GM18505 (cell line): ENCODE results near the gene SPATA3.

ENCODE experiments used
- ATAC-seq: cut with Tn5 transposase; IDR thresholded peaks from one replicate; pipeline ENCODE4 v1.9.1; 2021; ENCODE audit not compliant: unreplicated experiment
- POLR2A ChIP-seq: IDR thresholded peaks from 4 replicates; pipeline ENCODE4 v1.6.1; 2011; ENCODE audit warnings: borderline replicate concordance; ENCODE audit not compliant: insufficient read depth, insufficient read length; ENCODE audit errors: extremely low read depth

Gene SPATA3

DNA sequence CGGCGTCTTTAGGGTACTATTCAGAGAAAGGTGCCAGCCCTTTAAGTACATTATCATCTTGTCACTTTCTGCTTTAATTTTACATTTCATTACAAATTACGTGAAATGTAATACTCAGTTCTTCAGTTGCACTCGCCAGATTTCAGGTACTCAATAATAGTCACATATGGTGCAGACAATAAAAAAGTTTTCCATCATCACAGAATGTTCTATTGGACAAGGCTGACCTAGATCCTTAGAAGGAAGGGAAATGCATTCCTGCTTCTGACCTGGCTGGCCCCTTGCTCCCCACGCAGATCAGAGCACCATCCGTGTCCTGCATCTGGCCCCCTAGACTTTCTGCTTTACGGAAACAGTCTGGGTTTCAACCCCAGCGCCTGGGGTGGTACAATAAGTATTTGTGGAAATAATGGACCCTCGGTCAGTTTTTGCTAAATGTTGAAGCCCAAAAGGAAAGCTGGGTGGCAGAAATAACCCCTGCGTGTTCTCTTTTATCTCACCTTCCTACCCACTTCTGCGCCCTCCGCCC lies 40.7 kb downstream of the SPATA3 start:
- no peak for TF ChIP-seq POLR2A

DNA sequence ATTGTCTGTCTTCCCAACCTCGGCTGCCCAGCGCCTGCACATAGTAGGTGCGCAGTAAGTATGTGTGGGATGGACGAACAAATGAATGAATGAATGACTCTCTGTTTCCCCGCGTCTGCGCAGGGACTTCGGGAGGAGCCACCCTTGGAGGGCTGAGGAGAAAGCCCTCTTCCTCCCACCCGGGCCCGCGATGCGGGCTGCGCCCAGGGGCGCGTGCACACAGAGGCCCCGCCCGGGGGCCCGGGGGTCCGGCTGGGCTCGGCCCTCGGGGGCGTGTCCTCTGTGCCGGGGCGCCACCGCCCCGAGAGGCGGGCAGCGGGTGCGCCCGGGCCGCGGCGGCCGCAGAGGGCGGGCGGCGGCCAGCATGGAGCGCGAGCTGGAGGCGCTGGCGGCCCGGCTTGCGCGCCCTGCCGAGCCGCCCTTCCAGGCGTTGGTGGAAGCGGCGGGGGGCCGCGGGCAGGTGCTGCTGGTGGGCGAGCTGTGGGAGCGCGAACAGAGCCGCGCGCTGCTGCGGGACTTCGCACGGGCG lies 41.3 kb downstream of the SPATA3 start, which contains the start of gene C2orf72:
Gene C2orf72 (plus strand): TSS at position 322 of the 529 bp plus-strand sequence. CDS start 43 bp downstream, at position 365.
- ATAC-seq: no peak
- TF ChIP-seq POLR2A: no peak

More for the DNA sequence above, 40.7 kb downstream of the SPATA3 start:
- ATAC-seq: no peak

DNA sequence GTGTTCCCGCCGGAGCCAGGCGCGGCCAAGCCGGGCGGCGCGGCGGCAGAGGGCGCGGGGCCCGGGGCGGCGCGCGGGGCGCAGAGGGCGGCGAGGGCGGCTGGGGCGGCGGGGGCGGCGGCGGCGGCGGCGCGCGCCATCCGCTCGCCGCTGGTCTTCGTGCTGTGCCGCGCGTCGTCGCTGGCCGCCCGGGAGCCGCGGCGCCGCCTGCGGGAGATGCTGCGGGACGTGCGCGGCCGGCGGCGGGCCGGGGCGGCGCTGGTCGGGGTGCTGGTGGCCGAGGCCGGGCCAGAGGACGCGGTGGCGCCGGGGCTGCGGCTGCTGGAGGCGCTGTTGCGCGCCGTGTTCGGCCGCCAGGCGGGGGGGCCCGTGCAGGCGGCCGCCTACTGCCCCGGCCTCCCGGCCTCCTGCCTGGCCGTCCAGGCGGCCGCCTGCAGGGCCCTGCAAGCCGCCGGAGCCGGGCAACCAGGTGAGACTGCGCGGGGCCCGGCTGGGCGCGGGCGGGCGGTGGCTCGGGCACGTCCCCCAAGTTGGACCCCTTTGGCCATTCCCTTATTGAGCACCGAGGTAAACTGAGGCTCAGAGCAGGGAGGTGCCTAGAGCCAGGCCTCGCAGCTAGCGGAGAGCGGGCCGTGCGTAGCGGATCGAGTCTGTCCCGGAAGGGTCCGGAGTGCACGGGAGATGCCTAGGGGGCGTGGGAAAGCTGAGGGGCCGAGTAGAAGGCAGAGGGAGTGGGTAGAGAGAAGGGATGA lies 42.0 kb downstream of the SPATA3 start:
- no peak for ATAC-seq
- TF ChIP-seq POLR2A: no peak

DNA sequence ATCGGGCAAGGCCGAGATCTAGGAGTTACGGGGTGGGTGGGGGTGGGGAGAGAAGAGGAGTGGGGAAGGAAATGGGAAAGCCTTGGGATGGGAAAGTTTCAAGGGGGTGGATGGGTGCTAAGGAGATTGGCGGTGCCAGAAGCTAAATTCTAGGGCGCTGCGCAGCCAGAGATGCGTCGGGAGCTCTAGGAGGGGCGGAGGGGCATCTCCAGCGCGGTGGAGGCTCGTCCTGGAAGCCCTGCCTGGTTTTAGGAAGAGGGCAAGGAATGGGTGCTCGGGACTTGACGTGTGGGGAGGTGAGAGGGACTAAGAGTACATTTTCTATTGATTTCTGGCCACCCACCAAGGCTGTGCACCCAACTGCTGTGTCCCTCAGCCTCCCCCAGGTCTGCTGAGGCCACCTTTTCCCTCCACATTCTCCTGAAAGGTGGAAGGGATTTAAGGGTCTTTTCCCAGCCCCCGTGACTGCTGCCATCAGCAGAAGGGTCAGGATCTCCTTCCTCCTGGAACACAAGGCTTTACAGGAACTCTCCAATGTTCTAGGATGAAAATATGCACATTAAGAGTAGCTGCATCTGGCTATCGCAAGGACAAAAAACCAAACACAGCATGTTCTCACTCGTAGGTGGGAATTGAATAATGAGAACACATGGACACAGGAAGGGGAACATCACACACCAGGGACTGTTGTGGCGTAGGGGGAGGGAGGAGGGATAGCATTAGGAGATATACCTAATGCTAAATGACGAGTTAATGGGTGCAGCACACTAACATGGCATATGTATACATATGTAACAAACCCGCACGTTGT lies 42.8 kb downstream of the SPATA3 start:
- no peak for TF ChIP-seq POLR2A
- ATAC-seq: no peak

DNA sequence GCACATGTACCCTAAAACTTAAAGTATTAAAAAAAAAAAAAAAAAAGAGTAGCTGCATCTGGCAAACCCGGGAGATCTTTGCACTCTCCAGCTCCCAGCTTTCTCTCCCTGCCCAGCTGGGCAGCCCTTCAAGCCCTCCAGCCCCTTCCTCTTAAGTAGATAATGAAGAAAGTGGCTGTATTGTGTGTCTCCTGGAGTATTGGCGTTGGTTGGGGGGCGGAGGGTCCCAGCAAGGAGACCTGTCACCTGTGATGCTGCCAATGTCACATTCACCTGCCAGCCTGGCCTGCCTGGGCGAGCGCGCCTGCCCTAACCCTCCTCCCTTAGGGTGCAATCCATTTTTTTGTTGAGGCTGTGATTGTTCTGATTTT lies 43.4 kb downstream of the SPATA3 start:
- no peak for ATAC-seq
- no peak for TF ChIP-seq POLR2A

DNA sequence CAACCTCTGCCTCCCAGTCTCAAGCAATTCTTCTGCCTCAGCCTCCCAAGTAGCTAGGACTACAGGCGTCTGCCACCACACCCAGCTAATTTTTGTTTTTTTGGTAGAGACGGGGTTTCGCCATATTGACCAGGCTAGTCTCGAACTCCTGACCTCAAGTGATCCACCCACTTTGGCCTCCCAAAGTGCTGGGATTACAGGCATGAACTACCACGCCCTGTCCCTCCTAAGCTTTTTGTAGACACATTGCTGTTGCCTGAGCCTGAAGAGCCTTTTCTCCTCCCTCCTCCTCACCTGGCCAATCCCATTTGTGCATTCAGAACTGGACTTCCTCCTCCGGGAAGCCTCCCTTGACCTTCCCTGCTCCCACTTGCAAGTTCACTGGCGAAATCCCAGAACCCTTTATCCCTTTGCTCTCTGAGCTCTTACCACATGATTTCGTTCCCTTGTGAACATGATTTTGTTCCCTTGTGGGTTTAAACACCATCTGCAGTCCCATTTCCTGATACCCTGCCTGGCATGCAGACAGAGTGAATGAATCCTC lies 44.0 kb downstream of the SPATA3 start:
- ATAC-seq: no peak
- TF ChIP-seq POLR2A: no peak

DNA sequence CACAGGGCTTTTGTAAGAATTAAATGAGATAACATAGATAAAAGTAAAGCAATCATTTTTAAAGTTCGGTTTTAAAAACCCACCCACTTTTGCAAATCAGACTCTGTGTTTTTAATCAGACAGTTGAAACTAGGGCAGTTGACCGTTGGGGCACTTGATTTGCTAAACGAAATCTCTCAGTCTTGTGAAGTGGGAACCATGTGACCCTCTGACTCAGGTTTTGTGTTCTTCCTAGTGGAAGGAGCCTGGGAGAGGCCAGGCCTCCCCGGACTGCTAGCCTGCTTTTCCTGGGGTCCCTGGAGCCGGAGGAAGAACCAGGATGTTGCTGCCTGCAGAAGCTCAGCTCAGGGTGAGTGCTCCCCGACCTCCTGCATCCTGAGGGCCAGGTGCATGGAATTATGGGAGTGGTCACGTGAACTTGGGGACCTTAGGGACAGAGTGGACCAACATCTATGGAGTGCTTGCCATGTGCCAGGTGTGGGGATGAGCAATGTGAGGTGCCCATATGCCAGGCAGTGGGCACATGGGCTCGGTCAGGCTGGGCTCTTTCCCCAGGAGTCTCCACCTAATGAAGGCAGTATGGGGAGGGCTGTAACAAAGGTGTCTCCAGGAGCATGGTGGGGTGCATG lies 45.3 kb downstream of the SPATA3 start:
- no peak for ATAC-seq
- no peak for TF ChIP-seq POLR2A

DNA sequence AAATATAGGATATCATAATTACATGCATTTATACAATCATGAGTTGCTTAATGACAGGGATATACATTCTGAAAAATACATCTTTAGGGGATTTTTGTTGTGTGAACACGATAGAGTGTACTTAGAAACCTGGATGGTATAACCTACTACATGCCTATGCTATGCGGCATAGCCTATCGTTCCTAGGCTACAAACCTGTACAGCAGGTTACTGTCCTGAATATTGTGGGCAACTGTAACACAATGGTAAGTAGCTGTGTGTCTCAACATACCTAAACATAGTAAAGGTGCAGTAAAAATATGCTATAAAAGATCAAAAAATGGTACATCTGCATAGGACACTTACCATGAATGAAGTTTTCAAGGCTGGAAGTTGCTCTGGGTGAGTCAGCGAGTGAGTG lies 47.9 kb downstream of the SPATA3 start:
- ATAC-seq: no peak
- no peak for TF ChIP-seq POLR2A

DNA sequence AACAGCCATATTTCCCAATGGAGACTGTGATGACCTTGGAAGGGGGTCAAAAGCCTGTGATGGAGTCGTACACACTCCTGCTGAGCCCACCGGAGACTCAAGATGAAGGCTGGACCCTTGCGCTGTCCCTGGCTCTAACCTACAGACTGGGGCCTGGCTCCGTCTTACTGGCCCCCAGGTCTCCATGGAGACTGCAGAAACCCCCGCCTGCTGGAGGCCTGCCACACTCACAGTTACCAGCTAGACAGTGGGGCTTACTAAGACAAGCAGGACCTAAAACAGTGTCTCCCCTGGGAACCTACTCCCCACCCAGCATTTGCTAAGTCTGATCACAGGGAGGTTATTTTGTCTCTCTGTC lies 51.0 kb downstream of the SPATA3 start:
- no peak for ATAC-seq
- no peak for TF ChIP-seq POLR2A

DNA sequence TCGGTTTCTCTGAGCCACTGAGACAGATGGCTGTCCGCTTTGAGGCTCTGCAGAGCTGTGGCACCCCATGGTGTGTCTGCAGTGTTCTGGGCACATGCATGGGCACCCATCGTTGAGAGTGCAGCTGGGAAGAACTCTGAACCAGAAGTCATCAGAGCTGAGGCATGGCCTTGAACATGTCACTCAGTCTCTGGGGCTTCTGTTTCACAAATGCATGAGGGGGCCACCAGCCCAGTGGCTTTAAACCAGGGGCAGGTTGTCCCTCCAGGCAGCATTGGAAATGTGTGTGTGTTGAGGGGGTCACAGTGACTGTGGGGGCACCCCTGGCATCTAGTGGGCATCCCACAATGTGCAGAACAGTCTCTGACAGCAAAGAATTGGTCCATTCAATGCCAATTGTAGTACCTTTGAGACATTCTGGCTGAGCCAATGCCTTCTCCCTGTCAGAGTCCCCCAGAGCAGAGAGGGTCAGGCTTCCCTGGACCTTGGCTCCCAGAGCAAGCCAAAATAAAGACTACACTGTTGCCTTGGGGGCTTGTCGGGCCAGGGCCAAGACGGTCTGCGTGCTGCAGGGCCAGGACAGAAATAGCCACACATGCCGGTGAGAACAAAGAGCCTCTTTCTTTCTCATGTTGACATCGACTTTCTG lies 51.5 kb downstream of the SPATA3 start:
- ATAC-seq: no peak
- no peak for TF ChIP-seq POLR2A

DNA sequence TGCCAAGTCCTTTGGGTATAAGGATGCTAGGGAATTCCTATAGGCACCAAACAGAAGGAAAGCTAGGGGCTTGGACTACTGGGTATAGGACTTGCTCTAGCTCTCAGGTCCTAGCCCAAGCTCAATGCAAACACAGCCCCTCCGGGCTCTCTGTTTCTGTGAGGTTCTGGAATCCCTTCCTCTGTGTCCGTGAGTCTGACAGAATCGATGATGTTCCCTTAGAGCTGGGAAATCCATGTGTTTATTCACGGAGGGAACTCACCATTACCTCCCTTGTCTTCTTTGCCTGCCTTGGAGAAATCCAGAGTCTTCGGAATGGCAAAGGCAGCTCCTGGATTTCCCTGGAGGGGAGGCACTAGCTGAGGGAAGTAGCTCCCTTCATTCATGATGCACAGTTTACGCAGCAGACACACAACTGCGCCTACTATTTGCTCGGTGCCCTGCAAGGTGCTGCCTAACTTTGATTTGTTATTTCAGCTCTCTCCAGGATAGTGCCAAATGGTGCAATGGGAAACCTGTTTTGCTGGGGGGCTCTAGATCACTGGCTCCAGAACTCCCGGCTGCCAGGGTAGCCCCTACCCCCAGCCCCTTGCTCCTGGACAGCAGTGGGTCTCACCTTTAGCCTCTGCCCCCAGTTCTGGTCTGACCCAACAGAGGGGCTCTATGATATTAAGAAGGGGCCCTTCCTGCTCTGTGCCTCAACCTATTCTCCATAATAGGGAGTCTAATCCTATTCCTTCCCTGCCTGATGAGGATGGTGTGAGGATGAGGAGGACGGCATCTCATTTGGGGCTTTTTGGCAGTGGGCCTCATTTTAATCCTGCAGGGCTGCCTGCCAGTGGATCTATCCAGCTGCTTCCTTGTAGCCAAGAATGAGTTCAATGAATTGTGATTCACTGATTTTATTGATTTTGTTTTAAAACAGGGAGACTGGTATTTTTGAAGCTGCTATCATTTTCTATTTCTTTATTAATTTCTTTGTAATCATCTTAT lies 52.3 kb downstream of the SPATA3 start:
- no peak for TF ChIP-seq POLR2A
- ATAC-seq: no peak
